ENCODE results near the gene VPREB3. TPM values are rescaled to one million over a fixed set of nuclear protein-coding genes. Genes with fewer than 3 reads are reported as not detected.

VPREB3 gene
- total RNA-seq, 1 experiment from 2014 or later: 1.1 TPM

GRCh38 chr22:23750714-23751440 is 3.3 kb downstream of the VPREB3 start, which contains the start of gene ZNF70:
TSS of gene ZNF70 (minus strand) at chr22:23751112. CDS start at chr22:23745140, 5,972 bp downstream.
- no peaks in the 10 kb centered on the region for H3K9me2 ChIP-seq (ENCODE audit: insufficient read depth)
- H3K79me2 ChIP-seq (ENCODE audit: low read depth): 0 out of 2 replicates have a peak, but pooled peaks cover 4% of the 10 kb centered on the region
- peak within 1 kb of the TSS; percentile 83 for H3K27ac ChIP-seq
- ChIA-PET POLR2A (ENCODE audit: unreplicated experiment) (interaction anchor here (0.6 kb wide), 2 partner anchors 22 to 106 kb away, joined by 3 to 8 read pairs; partner anchors contain the start of genes MMP11 and SLC2A11), CTCF (interaction anchor here (0.6 kb wide), 1 partner anchor 37 kb away, joined by 4 read pairs; no protein-coding TSS in a partner anchor)
- no peaks in the 10 kb centered on the region for H4K20me1 ChIP-seq (ENCODE audit: insufficient read depth)
- peaks cover 24% of the 10 kb centered on the region; the same call in 1 of the 2 replicates for H3F3A ChIP-seq (ENCODE audit: insufficient read depth, low read depth)
- peak within 1 kb of the TSS; percentile 99 for H2AFZ ChIP-seq
- BruUV-seq (replicated peaks): no TSS peak
- no peaks in the 10 kb centered on the region for H3K9me3 ChIP-seq (ENCODE audit: insufficient read depth, low read depth)
- no peak; the same call in 1 of the 2 replicates for TF ChIP-seq CTCF (conservative IDR thresholded peaks at IDR 0.05)
- no peak for TF ChIP-seq EZH2 (IDR thresholded peaks at IDR 0.05; ENCODE audit: low read depth)
- intact Hi-C loops (cut with micrococcal nuclease; ENCODE audit: unreplicated experiment): no loop called here
- peak within 1 kb of the TSS; percentile 97 for H3K4me3 ChIP-seq
- peaks cover 13% of the 10 kb centered on the region for H3K4me1 ChIP-seq (replicated peaks; ENCODE audit: insufficient read depth)
- DNase-seq: peak; percentile 72 to 84
- H3K36me3 ChIP-seq (ENCODE audit: low read depth): no peaks in the 10 kb centered on the region
- H3K4me2 ChIP-seq: peak within 1 kb of the TSS; percentile 92
- no peaks in the 10 kb centered on the region for H3K27me3 ChIP-seq (ENCODE audit: insufficient read depth, low read depth)

- intact Hi-C loops (cut with micrococcal nuclease; ENCODE audit: unreplicated experiment): no loop called here
- Histone ChIP-seq H3K9me2 (ENCODE audit: insufficient read depth) (no peaks in the 10 kb centered on the region), H3K27ac (0 out of 2 replicates have a peak overlapping the region, but pooled peaks have one; percentile 24), H2AFZ (peak overlapping the region; percentile 99), H3K4me1 (replicated peaks; ENCODE audit: insufficient read depth) (peaks cover 13% of the 10 kb centered on the region), H3K27me3 (ENCODE audit: insufficient read depth, low read depth) (no peaks in the 10 kb centered on the region), H4K20me1 (ENCODE audit: insufficient read depth) (no peaks in the 10 kb centered on the region), H3K36me3 (ENCODE audit: low read depth) (no peaks in the 10 kb centered on the region), H3K79me2 (ENCODE audit: low read depth) (0 out of 2 replicates have a peak, but pooled peaks cover 4% of the 10 kb centered on the region), H3K9me3 (ENCODE audit: insufficient read depth, low read depth) (no peaks in the 10 kb centered on the region), H3K4me3 (peak overlapping the region; percentile 97), H3F3A (ENCODE audit: insufficient read depth, low read depth) (peaks cover 20% of the 10 kb centered on the region; the same call in 1 of the 2 replicates), H3K4me2 (peak overlapping the region; percentile 92)
- ChIA-PET POLR2A (ENCODE audit: unreplicated experiment) (interaction anchor here (0.6 to 0.7 kb wide), 3 partner anchors 22 to 107 kb away, joined by 3 to 8 read pairs (median 4); partner anchors contain the start of genes MMP11 and SLC2A11), CTCF (interaction anchor here (0.6 kb wide), 1 partner anchor 37 kb away, joined by 4 read pairs; no protein-coding TSS in a partner anchor)
- DNase-seq: no peak
- TF ChIP-seq EZH2 (IDR thresholded peaks at IDR 0.05; ENCODE audit: low read depth) (no peak), CTCF (conservative IDR thresholded peaks at IDR 0.05) (no peak)
- BruUV-seq (replicated peaks): TSS peak; percentile 55
Measured at GRCh38 chr22:23750367-23750713, 3.9 kb downstream of the VPREB3 start.

- intact Hi-C loops (cut with micrococcal nuclease; ENCODE audit: unreplicated experiment): no loop called here
- H3K4me2 ChIP-seq: peak overlapping the region; percentile 92
- H3F3A ChIP-seq (ENCODE audit: insufficient read depth, low read depth): peaks cover 20% of the 10 kb centered on the region; the same call in 1 of the 2 replicates
- no peaks in the 10 kb centered on the region for H3K9me3 ChIP-seq (ENCODE audit: insufficient read depth, low read depth)
- TF ChIP-seq CTCF (conservative IDR thresholded peaks at IDR 0.05) (no peak), EZH2 (IDR thresholded peaks at IDR 0.05; ENCODE audit: low read depth) (no peak)
- DNase-seq: no peak
- peak overlapping the region; percentile 97 for H3K4me3 ChIP-seq
- H3K36me3 ChIP-seq (ENCODE audit: low read depth): no peaks in the 10 kb centered on the region; the same call in 1 of the 2 replicates
- H2AFZ ChIP-seq: no peak overlapping the region
- no TSS peak for BruUV-seq (replicated peaks)
- no peaks in the 10 kb centered on the region for H3K27me3 ChIP-seq (ENCODE audit: insufficient read depth, low read depth)
- H3K79me2 ChIP-seq (ENCODE audit: low read depth): 0 out of 2 replicates have a peak, but pooled peaks cover 4% of the 10 kb centered on the region
- H3K27ac ChIP-seq: no peak overlapping the region
- no peaks in the 10 kb centered on the region for H4K20me1 ChIP-seq (ENCODE audit: insufficient read depth)
- H3K9me2 ChIP-seq (ENCODE audit: insufficient read depth): no peaks in the 10 kb centered on the region
- CTCF ChIA-PET: no interaction called here
- POLR2A ChIA-PET (ENCODE audit: unreplicated experiment): interaction anchor here (0.7 kb wide), 1 partner anchor 100 kb away, joined by 4 read pairs; no protein-coding TSS in a partner anchor
- peaks cover 13% of the 10 kb centered on the region for H3K4me1 ChIP-seq (replicated peaks; ENCODE audit: insufficient read depth)
Measured at GRCh38 chr22:23749841-23750301, 4.4 kb downstream of the VPREB3 start.

Data from PC-9 (cell line).